ENCODE data around the gene ZNF48. TPM values are rescaled to one million over a fixed set of nuclear protein-coding genes. Genes with fewer than 3 reads are reported as not detected.

ZNF48 gene
- total RNA-seq, 2 donors from 2014 or later, result 9.3 to 12.2 TPM

- 1% methylated on average over 110 of the region's 140 CpGs; no CpG with 5 or more reads in 1 of the 2 donors for WGBS, 2 donors
- peak; percentile 89 to 92 (median 92) for DNase-seq
- Histone ChIP-seq H3K36me3 (replicated peaks in 1 of 2; ENCODE audit: insufficient read depth in 1 of 2, low read depth in 2 of 2) (peaks cover 0 to under 1% of the 10 kb centered on the region in 2 donors), H3K4me1 (peaks cover 31% of the 10 kb centered on the region), H3K27me3 (no peaks in the 10 kb centered on the region), H3K9me3 (no peaks in the 10 kb centered on the region), H3K27ac (peak overlapping the region; percentile 77 to 93 (median 88)), H3K4me3 (peak overlapping the region; percentile 18 to 23)
- ATAC-seq, result peak; percentile 89
- intact Hi-C loops (cut with DNase I), result no loop called here
- TF ChIP-seq, protein P1, sequence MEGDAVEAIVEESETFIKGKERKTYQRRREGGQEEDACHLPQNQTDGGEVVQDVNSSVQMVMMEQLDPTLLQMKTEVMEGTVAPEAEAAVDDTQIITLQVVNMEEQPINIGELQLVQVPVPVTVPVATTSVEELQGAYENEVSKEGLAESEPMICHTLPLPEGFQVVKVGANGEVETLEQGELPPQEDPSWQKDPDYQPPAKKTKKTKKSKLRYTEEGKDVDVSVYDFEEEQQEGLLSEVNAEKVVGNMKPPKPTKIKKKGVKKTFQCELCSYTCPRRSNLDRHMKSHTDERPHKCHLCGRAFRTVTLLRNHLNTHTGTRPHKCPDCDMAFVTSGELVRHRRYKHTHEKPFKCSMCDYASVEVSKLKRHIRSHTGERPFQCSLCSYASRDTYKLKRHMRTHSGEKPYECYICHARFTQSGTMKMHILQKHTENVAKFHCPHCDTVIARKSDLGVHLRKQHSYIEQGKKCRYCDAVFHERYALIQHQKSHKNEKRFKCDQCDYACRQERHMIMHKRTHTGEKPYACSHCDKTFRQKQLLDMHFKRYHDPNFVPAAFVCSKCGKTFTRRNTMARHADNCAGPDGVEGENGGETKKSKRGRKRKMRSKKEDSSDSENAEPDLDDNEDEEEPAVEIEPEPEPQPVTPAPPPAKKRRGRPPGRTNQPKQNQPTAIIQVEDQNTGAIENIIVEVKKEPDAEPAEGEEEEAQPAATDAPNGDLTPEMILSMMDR (IDR thresholded peaks at IDR 0.05), result peak in 5 of 7 experiments; percentile 26 to 60 (median 45)
- TF ChIP-seq POLR2A (IDR thresholded peaks at IDR 0.05), result peak; percentile 72 to 76 (median 76)
These were observed 22.5 kb downstream of the ZNF48 start for GRCh38 chr16:30417529-30418349.

GRCh38 chr16:30418350-30419181, 23.3 kb downstream of the ZNF48 start:
- TF ChIP-seq, protein P1 (IDR thresholded peaks at IDR 0.05), result no peak
- TF ChIP-seq POLR2A (IDR thresholded peaks at IDR 0.05), result peak in 1 of 3 donors; percentile 2
- ATAC-seq (no peak), DNase-seq (no peak)
- H3K36me3 ChIP-seq (replicated peaks in 1 of 2; ENCODE audit: insufficient read depth in 1 of 2, low read depth in 2 of 2), result peaks cover 0 to 1% of the 10 kb centered on the region in 2 donors
- peaks cover 22% of the 10 kb centered on the region for H3K4me1 ChIP-seq
- H3K27ac ChIP-seq, result peak overlapping the region; percentile 77 to 93 (median 88)
- 55 to 88% methylated on average over 17 to 31 of the region's 31 CpGs for WGBS, 2 donors
- H3K27me3 ChIP-seq, result no peaks in the 10 kb centered on the region
- no peaks in the 10 kb centered on the region for H3K9me3 ChIP-seq
- intact Hi-C loops (cut with DNase I), result no loop called here
- no peak overlapping the region for H3K4me3 ChIP-seq

- no peak for TF ChIP-seq POLR2A (IDR thresholded peaks at IDR 0.05)
- TF ChIP-seq, protein P1 (IDR thresholded peaks at IDR 0.05), result no peak
- Histone ChIP-seq H3K4me3 (no peak overlapping the region), H3K27ac (no peak overlapping the region), H3K36me3 (replicated peaks in 1 of 2; ENCODE audit: insufficient read depth in 1 of 2, low read depth in 2 of 2) (peaks cover 0 to 8% of the 10 kb centered on the region in 2 donors), H3K27me3 (no peaks in the 10 kb centered on the region), H3K4me1 (peaks cover 11% of the 10 kb centered on the region), H3K9me3 (no peaks in the 10 kb centered on the region)
- no peak for ATAC-seq
- intact Hi-C loops (cut with DNase I), result no loop called here
- 74 to 79% methylated on average over 5 of the region's 5 CpGs for WGBS, 2 donors
- DNase-seq, result no peak
These were observed 25.8 kb downstream of the ZNF48 start for GRCh38 chr16:30421010-30421409.

- no peak overlapping the region for H3K4me3 ChIP-seq
- 79 to 80% methylated on average over 4 of the region's 4 CpGs for WGBS, 2 donors
- TF ChIP-seq, protein P1 (IDR thresholded peaks at IDR 0.05), result no peak
- TF ChIP-seq POLR2A (IDR thresholded peaks at IDR 0.05), result no peak
- DNase-seq (no peak), ATAC-seq (no peak)
- H3K4me1 ChIP-seq, result peaks cover 23% of the 10 kb centered on the region
- peaks cover 0 to 7% of the 10 kb centered on the region in 2 donors for H3K36me3 ChIP-seq (replicated peaks in 1 of 2; ENCODE audit: insufficient read depth in 1 of 2, low read depth in 2 of 2)
- H3K27ac ChIP-seq, result no peak overlapping the region
- H3K27me3 ChIP-seq, result no peaks in the 10 kb centered on the region
- intact Hi-C loops (cut with DNase I), result no loop called here
- no peaks in the 10 kb centered on the region for H3K9me3 ChIP-seq
These were observed 32.8 kb downstream of the ZNF48 start for GRCh38 chr16:30428055-30428454.
